ENCODE data around the gene IGSF9B.

DNA sequence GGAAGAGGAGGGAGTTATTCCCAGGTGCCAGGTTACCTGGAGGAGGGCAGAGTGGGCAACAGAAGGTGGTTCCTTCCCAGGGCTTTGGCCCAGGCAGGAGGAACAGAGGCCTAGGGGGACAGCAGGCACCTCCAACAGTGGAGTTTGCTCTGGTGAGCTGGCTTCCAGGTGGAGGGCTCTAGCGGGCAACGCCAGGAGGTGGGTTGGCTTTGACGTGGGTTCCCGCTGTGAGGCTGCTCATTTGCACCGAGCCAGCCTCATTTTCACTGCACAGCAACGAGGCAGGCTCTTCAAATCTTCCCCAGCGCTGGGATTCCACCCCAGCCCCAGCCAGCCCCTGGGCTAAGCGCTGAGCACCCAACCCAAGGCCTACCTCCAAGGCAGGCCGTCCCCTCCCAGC, 8.1 kb downstream of the IGSF9B start:
- TF ChIP-seq, protein P1, sequence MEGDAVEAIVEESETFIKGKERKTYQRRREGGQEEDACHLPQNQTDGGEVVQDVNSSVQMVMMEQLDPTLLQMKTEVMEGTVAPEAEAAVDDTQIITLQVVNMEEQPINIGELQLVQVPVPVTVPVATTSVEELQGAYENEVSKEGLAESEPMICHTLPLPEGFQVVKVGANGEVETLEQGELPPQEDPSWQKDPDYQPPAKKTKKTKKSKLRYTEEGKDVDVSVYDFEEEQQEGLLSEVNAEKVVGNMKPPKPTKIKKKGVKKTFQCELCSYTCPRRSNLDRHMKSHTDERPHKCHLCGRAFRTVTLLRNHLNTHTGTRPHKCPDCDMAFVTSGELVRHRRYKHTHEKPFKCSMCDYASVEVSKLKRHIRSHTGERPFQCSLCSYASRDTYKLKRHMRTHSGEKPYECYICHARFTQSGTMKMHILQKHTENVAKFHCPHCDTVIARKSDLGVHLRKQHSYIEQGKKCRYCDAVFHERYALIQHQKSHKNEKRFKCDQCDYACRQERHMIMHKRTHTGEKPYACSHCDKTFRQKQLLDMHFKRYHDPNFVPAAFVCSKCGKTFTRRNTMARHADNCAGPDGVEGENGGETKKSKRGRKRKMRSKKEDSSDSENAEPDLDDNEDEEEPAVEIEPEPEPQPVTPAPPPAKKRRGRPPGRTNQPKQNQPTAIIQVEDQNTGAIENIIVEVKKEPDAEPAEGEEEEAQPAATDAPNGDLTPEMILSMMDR (IDR thresholded peaks at IDR 0.05; ENCODE audit: low read depth, low read length) = no peak
- no peak for TF ChIP-seq EZH2phosphoT487 (IDR thresholded peaks at IDR 0.05; ENCODE audit: low read depth)

All from OCI-LY3 (cell line).